ENCODE measurements around the gene SLITRK6.
A peak's percentile ranks its signal among the peaks of the same experiment; 100 is the strongest.
"Not testable (repeated sequence)": the region's sequence is repeated elsewhere in the genome, so short reads cannot be mapped to it uniquely, and the experiment has no call there.

Gene SLITRK6
- total RNA-seq: 0 reads per million in 2 donors

- DNase-seq: no peak
Measured at GRCh38 chr13:85799097-85799582, at the start of gene SLITRK6. SLITRK6 (minus strand) TSS chr13:85799419; CDS start chr13:85796508, 2,911 bp downstream.

- DNase-seq: no peak
Measured at GRCh38 chr13:85847012-85847411, 47.8 kb upstream of the SLITRK6 start.

GRCh38 chr13:85841427-85841826 is 42.2 kb upstream of the SLITRK6 start:
- DNase-seq: no peak

GRCh38 chr13:85833921-85834320 is 34.7 kb upstream of the SLITRK6 start:
- DNase-seq: no peak

GRCh38 chr13:85828094-85828684 is 29.0 kb upstream of the SLITRK6 start:
- peak in 1 of 5 experiments; percentile 1 for DNase-seq

GRCh38 chr13:85825454-85825853 is 26.2 kb upstream of the SLITRK6 start:
- DNase-seq: no peak

- no peak for DNase-seq
Measured at GRCh38 chr13:85823832-85824231, 24.6 kb upstream of the SLITRK6 start.

- no peak for DNase-seq
Measured at GRCh38 chr13:85819513-85819912, 20.3 kb upstream of the SLITRK6 start.

GRCh38 chr13:85816413-85816812 is 17.2 kb upstream of the SLITRK6 start:
- no peak for DNase-seq

- no peak for DNase-seq
Measured at GRCh38 chr13:85812282-85812681, 13.1 kb upstream of the SLITRK6 start.

- no peak for DNase-seq
Measured at GRCh38 chr13:85808811-85809210, 9.6 kb upstream of the SLITRK6 start.

- DNase-seq: peak in 1 of 5 experiments; percentile 13
Measured at GRCh38 chr13:85806553-85807175, 7.4 kb upstream of the SLITRK6 start.

GRCh38 chr13:85798556-85798955 is 663 bp downstream of the SLITRK6 start:
- no peak for DNase-seq

GRCh38 chr13:85797311-85797710 is 1.9 kb downstream of the SLITRK6 start:
- no peak for DNase-seq

- DNase-seq: no peak
Measured at GRCh38 chr13:85785205-85785604, 14.0 kb downstream of the SLITRK6 start.

GRCh38 chr13:85772367-85772766 is 26.9 kb downstream of the SLITRK6 start:
- no peak for DNase-seq

GRCh38 chr13:85771856-85772255 is 27.4 kb downstream of the SLITRK6 start:
- DNase-seq: no peak

GRCh38 chr13:85768946-85769345 is 30.3 kb downstream of the SLITRK6 start:
- no peak for DNase-seq

- no peak for DNase-seq
Measured at GRCh38 chr13:85755123-85755522, 44.1 kb downstream of the SLITRK6 start.

GRCh38 chr13:85743201-85743770 is 55.9 kb downstream of the SLITRK6 start:
- DNase-seq: not testable (repeated sequence)

Measured in T-helper 2 cell (primary cell).